Neutrophil (primary cell): ENCODE results near the gene PSMB8.
A peak's percentile ranks its signal among the peaks of the same experiment; 100 is the strongest.

Experiments used
- H3K27ac ChIP-seq: fragments of 200-600 bp; sonication (generic); 2 replicates; pipeline ENCODE4 v1.5.1; 2016; ENCODE audit warnings: mild to moderate bottlenecking, moderate library complexity
- H3K27me3 ChIP-seq: fragments of 200-600 bp; sonication (generic); 2 replicates; pipeline ENCODE4 v1.6.0; 2016; ENCODE audit warnings: mild to moderate bottlenecking
- H3K36me3 ChIP-seq: fragments of 200-600 bp; sonication (generic); 2 replicates; pipeline ENCODE4 v1.5.1; 2017
- H3K4me1 ChIP-seq, 2 experiments: fragments of 200-600 bp in 1 of 2; sonication (generic) in 1 of 2; 1 replicate in 1 of 2; 2 replicates in 1 of 2; pipeline versions ENCODE4 v1.5.1 to v1.6.1; 2013 to 2016; ENCODE audit warnings: low read depth in 1 of 2, low read length in 1 of 2, mild to moderate bottlenecking in 1 of 2, moderate library complexity in 1 of 2; ENCODE audit not compliant: control insufficient read depth in 1 of 2, insufficient read depth in 1 of 2
- H3K4me3 ChIP-seq, 2 experiments: fragments of 200-600 bp in 1 of 2; sonication (generic) in 1 of 2; 1 replicate in 1 of 2; 2 replicates in 1 of 2; pipeline ENCODE4 v1.5.1; 2013 to 2016; ENCODE audit warnings: low read depth in 1 of 2, low read length in 1 of 2, mild to moderate bottlenecking in 1 of 2, moderate library complexity in 1 of 2
- H3K9me3 ChIP-seq: fragments of 200-600 bp; sonication (generic); 2 replicates; pipeline ENCODE4 v1.5.1; 2016
- CTCF ChIP-seq: fragments of 200-600 bp; sonication (generic); IDR thresholded peaks from 2 replicates; pipeline ENCODE4 v1.5.1; 2016; ENCODE audit warnings: antibody characterized with exemption

PSMB8 gene

GRCh38 chr6:32825966-32826365 is 17.9 kb downstream of the PSMB8 start:
- no peak overlapping the region for H3K4me3 ChIP-seq
- no peak for TF ChIP-seq CTCF
- no peaks in the 10 kb centered on the region for H3K4me1 ChIP-seq
- H3K27ac ChIP-seq = no peak overlapping the region
- H3K9me3 ChIP-seq = no peaks in the 10 kb centered on the region
- H3K36me3 ChIP-seq = peaks cover 40% of the 10 kb centered on the region
- no peaks in the 10 kb centered on the region for H3K27me3 ChIP-seq

GRCh38 chr6:32819729-32820128 is 24.1 kb downstream of the PSMB8 start:
- no peaks in the 10 kb centered on the region for H3K27me3 ChIP-seq
- peaks cover 0 to 5% of the 10 kb centered on the region in 2 experiments for H3K4me1 ChIP-seq
- no peak overlapping the region for H3K27ac ChIP-seq
- no peak for TF ChIP-seq CTCF
- H3K9me3 ChIP-seq = no peaks in the 10 kb centered on the region
- no peak overlapping the region for H3K4me3 ChIP-seq
- H3K36me3 ChIP-seq = no peaks in the 10 kb centered on the region

GRCh38 chr6:32818867-32819266 is 25.0 kb downstream of the PSMB8 start:
- H3K4me3 ChIP-seq = no peak overlapping the region

GRCh38 chr6:32816746-32817204 is 27.1 kb downstream of the PSMB8 start, which contains the start of gene HLA-DOB:
HLA-DOB (minus strand) TSS chr6:32817002; CDS start chr6:32816951, 51 bp downstream.
- H3K36me3 ChIP-seq = no peaks in the 10 kb centered on the region
- peak within 1 kb of the TSS; percentile 1 for H3K27ac ChIP-seq
- no peak for TF ChIP-seq CTCF
- peaks cover 0 to 5% of the 10 kb centered on the region in 2 experiments for H3K4me1 ChIP-seq
- no peak within 1 kb of the TSS for H3K4me3 ChIP-seq
- no peaks in the 10 kb centered on the region for H3K27me3 ChIP-seq
- no peaks in the 10 kb centered on the region for H3K9me3 ChIP-seq

More at GRCh38 chr6:32818867-32819266, 25.0 kb downstream of the PSMB8 start:
- H3K27ac ChIP-seq = no peak overlapping the region
- no peak for TF ChIP-seq CTCF
- no peaks in the 10 kb centered on the region for H3K9me3 ChIP-seq
- no peaks in the 10 kb centered on the region for H3K27me3 ChIP-seq
- no peaks in the 10 kb centered on the region for H3K36me3 ChIP-seq
- peaks cover 0 to 5% of the 10 kb centered on the region in 2 experiments for H3K4me1 ChIP-seq

GRCh38 chr6:32815996-32816395 is 27.9 kb downstream of the PSMB8 start:
- Histone ChIP-seq H3K27ac (peak overlapping the region; percentile 1), H3K4me3 (no peak overlapping the region)
- no peak for TF ChIP-seq CTCF

More at GRCh38 chr6:32815996-32816395, 27.9 kb downstream of the PSMB8 start:
- H3K9me3 ChIP-seq = no peaks in the 10 kb centered on the region
- no peaks in the 10 kb centered on the region for H3K36me3 ChIP-seq
- H3K27me3 ChIP-seq = no peaks in the 10 kb centered on the region
- peaks cover 0 to 5% of the 10 kb centered on the region in 2 experiments for H3K4me1 ChIP-seq
